ENCODE data around the gene QKI. TPM values are rescaled to one million over a fixed set of nuclear protein-coding genes. Genes with fewer than 3 reads are reported as not detected.

Gene QKI
- total RNA-seq, 1 experiment from 2014 or later = 50.8 TPM

DNA sequence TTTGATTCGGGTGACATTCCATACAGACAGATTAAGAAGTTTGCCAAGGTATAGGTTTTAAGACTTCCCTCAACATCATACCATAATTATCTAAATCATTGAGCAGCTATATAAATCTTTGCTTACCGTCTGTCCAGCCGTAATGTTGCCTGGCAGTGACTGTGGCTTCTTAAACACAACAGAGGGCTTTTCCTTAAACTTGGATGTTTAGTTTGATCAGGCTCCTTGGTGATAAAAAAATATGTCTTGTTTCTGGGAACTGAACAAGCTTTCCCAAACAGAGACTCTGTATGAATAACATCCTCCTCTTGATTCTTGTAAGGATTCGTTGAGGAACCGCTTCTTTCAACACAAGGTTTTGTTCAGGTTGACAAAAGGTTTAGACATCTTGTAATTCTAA, 130.9 kb downstream of the QKI start:
- no peaks in the 10 kb centered on the region for H3K4me1 ChIP-seq (replicated peaks; ENCODE audit: insufficient read depth)
- TF ChIP-seq, protein P1, sequence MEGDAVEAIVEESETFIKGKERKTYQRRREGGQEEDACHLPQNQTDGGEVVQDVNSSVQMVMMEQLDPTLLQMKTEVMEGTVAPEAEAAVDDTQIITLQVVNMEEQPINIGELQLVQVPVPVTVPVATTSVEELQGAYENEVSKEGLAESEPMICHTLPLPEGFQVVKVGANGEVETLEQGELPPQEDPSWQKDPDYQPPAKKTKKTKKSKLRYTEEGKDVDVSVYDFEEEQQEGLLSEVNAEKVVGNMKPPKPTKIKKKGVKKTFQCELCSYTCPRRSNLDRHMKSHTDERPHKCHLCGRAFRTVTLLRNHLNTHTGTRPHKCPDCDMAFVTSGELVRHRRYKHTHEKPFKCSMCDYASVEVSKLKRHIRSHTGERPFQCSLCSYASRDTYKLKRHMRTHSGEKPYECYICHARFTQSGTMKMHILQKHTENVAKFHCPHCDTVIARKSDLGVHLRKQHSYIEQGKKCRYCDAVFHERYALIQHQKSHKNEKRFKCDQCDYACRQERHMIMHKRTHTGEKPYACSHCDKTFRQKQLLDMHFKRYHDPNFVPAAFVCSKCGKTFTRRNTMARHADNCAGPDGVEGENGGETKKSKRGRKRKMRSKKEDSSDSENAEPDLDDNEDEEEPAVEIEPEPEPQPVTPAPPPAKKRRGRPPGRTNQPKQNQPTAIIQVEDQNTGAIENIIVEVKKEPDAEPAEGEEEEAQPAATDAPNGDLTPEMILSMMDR (conservative IDR thresholded peaks at IDR 0.05) = no peak
- no peak for TF ChIP-seq EZH2 (IDR thresholded peaks at IDR 0.05; ENCODE audit: low read depth)
- ChIA-PET CTCF (no interaction called here), POLR2A (ENCODE audit: unreplicated experiment) (no interaction called here)
- no peak overlapping the region for H3K4me2 ChIP-seq
- no peaks in the 10 kb centered on the region; the same call in 1 of the 2 replicates for H3K9me2 ChIP-seq (ENCODE audit: insufficient read depth)
- peaks cover 51% of the 10 kb centered on the region for H4K20me1 ChIP-seq (ENCODE audit: insufficient read depth)
- H3K79me2 ChIP-seq (ENCODE audit: low read depth) = peaks cover 64% of the 10 kb centered on the region
- no peaks in the 10 kb centered on the region for H3K9me3 ChIP-seq (ENCODE audit: insufficient read depth, low read depth)
- no TSS peak for BruUV-seq (replicated peaks)
- intact Hi-C loops (cut with micrococcal nuclease; ENCODE audit: unreplicated experiment) = no loop called here
- no peak overlapping the region for H2AFZ ChIP-seq
- no peak for DNase-seq
- 0 out of 2 replicates have a peak, but pooled peaks cover 12% of the 10 kb centered on the region for H3F3A ChIP-seq (ENCODE audit: insufficient read depth, low read depth)
- no peak overlapping the region for H3K27ac ChIP-seq
- H3K4me3 ChIP-seq = no peak overlapping the region
- no peaks in the 10 kb centered on the region for H3K27me3 ChIP-seq (ENCODE audit: insufficient read depth, low read depth)
- peaks cover 9% of the 10 kb centered on the region; the same call in 1 of the 2 replicates for H3K36me3 ChIP-seq (ENCODE audit: low read depth)

DNA sequence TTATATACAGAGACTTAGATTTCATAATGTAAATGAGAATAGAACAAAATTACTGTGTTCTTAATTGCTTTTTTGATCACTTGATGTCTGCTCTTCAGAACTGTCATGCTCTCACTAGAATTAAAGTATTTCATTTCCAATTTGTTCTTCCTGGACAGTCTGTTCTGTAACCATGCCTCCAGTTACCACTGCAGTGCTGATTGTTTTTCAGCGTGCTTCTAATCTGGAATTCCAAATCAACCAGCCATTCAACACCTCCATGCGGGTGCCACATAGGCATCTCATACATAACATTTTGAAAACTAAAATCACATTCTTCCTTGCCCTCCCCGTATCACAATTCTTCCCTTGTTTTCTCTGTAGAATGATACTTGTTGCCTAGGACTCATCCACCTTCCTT, 132.8 kb downstream of the QKI start:
- H3K4me3 ChIP-seq = no peak overlapping the region
- no peaks in the 10 kb centered on the region; the same call in 1 of the 2 replicates for H3K9me2 ChIP-seq (ENCODE audit: insufficient read depth)
- POLR2A ChIA-PET (ENCODE audit: unreplicated experiment) = no interaction called here
- no TSS peak for BruUV-seq (replicated peaks)
- intact Hi-C loops (cut with micrococcal nuclease; ENCODE audit: unreplicated experiment) = no loop called here
- H3K36me3 ChIP-seq (ENCODE audit: low read depth) = no peaks in the 10 kb centered on the region; the same call in 1 of the 2 replicates
- no peak for DNase-seq
- H3K9me3 ChIP-seq (ENCODE audit: insufficient read depth, low read depth) = no peaks in the 10 kb centered on the region
- H3K4me1 ChIP-seq (replicated peaks; ENCODE audit: insufficient read depth) = no peaks in the 10 kb centered on the region
- H4K20me1 ChIP-seq (ENCODE audit: insufficient read depth) = peaks cover 39% of the 10 kb centered on the region; the same call in 1 of the 2 replicates
- H3F3A ChIP-seq (ENCODE audit: insufficient read depth, low read depth) = 0 out of 2 replicates have a peak, but pooled peaks cover 8% of the 10 kb centered on the region
- H3K79me2 ChIP-seq (ENCODE audit: low read depth) = peaks cover 48% of the 10 kb centered on the region; the same call in 1 of the 2 replicates
- no peak overlapping the region for H3K27ac ChIP-seq
- no peaks in the 10 kb centered on the region for H3K27me3 ChIP-seq (ENCODE audit: insufficient read depth, low read depth)
- CTCF ChIA-PET = no interaction called here
- no peak for TF ChIP-seq EZH2 (IDR thresholded peaks at IDR 0.05; ENCODE audit: low read depth)
- TF ChIP-seq, protein P1 (conservative IDR thresholded peaks at IDR 0.05) = no peak
- no peak overlapping the region for H3K4me2 ChIP-seq
- H2AFZ ChIP-seq = no peak overlapping the region

DNA sequence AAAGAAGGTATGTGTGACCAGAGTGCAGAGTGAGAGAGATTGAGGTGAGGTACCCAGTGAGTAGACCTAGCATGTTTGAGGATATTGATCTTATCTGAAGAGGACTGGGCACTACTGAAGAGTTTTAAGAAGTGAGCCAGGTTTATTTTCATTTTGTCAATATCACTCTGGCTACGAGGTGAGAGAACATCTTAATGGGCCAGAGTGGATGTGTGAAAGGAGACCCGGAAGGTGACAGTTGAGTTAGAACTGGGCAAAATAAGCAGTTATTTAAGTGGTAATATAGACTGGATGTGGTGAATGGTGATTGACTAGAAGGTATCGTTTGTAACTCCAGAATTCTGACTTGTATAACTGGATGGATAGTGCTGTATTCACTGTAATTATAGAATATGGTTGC, 134.1 kb downstream of the QKI start:
- TF ChIP-seq, protein P1 (conservative IDR thresholded peaks at IDR 0.05) = no peak
- no peak for TF ChIP-seq EZH2 (IDR thresholded peaks at IDR 0.05; ENCODE audit: low read depth)
- Histone ChIP-seq H3K9me3 (ENCODE audit: insufficient read depth, low read depth) (no peaks in the 10 kb centered on the region), H3K27me3 (ENCODE audit: insufficient read depth, low read depth) (no peaks in the 10 kb centered on the region), H3K4me1 (replicated peaks; ENCODE audit: insufficient read depth) (no peaks in the 10 kb centered on the region), H3F3A (ENCODE audit: insufficient read depth, low read depth) (0 out of 2 replicates have a peak, but pooled peaks cover 4% of the 10 kb centered on the region), H3K9me2 (ENCODE audit: insufficient read depth) (no peaks in the 10 kb centered on the region; the same call in 1 of the 2 replicates), H3K27ac (no peak overlapping the region), H3K4me2 (no peak overlapping the region), H3K4me3 (no peak overlapping the region), H2AFZ (no peak overlapping the region), H4K20me1 (ENCODE audit: insufficient read depth) (peaks cover 35% of the 10 kb centered on the region; the same call in 1 of the 2 replicates), H3K79me2 (ENCODE audit: low read depth) (peaks cover 37% of the 10 kb centered on the region), H3K36me3 (ENCODE audit: low read depth) (no peaks in the 10 kb centered on the region; the same call in 1 of the 2 replicates)
- no TSS peak for BruUV-seq (replicated peaks)
- ChIA-PET POLR2A (ENCODE audit: unreplicated experiment) (no interaction called here), CTCF (no interaction called here)
- intact Hi-C loops (cut with micrococcal nuclease; ENCODE audit: unreplicated experiment) = no loop called here
- no peak for DNase-seq

All from PC-9 (cell line).